CD14-positive monocyte (primary cell): ENCODE measurements around the gene JMJD1C. TPM values are rescaled to one million over a fixed set of nuclear protein-coding genes. Genes with fewer than 3 reads are reported as not detected.

Source experiments
- DNase-seq, 3 donors: peaks; one replicate each; pipeline ENCODE4 v3.0.0-alpha.2; 2011 to 2022
- H2AFZ ChIP-seq: 2 replicates; pipeline ENCODE4 v1.6.0; 2012; ENCODE audit warnings: mild to moderate bottlenecking, low read depth, low read length, inconsistent platforms; ENCODE audit not compliant: insufficient read depth, poor library complexity, severe bottlenecking
- H3K27ac ChIP-seq, 2 donors: 1 replicate in 1 of 2; 2 replicates in 1 of 2; pipeline ENCODE4 v1.5.1; 2012 to 2013; ENCODE audit warnings: low read length in 2 of 2, control low read depth in 1 of 2, inconsistent platforms in 1 of 2, low read depth in 1 of 2, mild to moderate bottlenecking in 1 of 2
- H3K27me3 ChIP-seq, 2 donors: one replicate each; pipeline versions ENCODE4 v1.6.0 to v1.6.1; 2011 to 2013; ENCODE audit warnings: low read length in 2 of 2; ENCODE audit not compliant: control insufficient read depth in 2 of 2, insufficient read depth in 2 of 2
- H3K36me3 ChIP-seq, 2 donors: replicated peaks in 1 of 2; 1 replicate in 1 of 2; 2 replicates in 1 of 2; pipeline versions ENCODE4 v1.5.1 to v1.6.1; 2012 to 2013; ENCODE audit warnings: low read length in 2 of 2, control low read depth in 1 of 2, inconsistent platforms in 1 of 2, mild to moderate bottlenecking in 1 of 2; ENCODE audit not compliant: insufficient read depth in 2 of 2, control insufficient read depth in 1 of 2
- H3K4me1 ChIP-seq, 2 donors: 1 replicate in 1 of 2; 2 replicates in 1 of 2; pipeline versions ENCODE4 v1.5.1 to v1.6.1; 2012 to 2013; ENCODE audit warnings: low read length in 2 of 2, control low read depth in 1 of 2, inconsistent platforms in 1 of 2, mild to moderate bottlenecking in 1 of 2, moderate library complexity in 1 of 2; ENCODE audit not compliant: insufficient read depth in 2 of 2, control insufficient read depth in 1 of 2
- H3K4me2 ChIP-seq: replicated peaks from 2 replicates; pipeline ENCODE3; 2012; ENCODE audit warnings: low read length, moderate library complexity, mild to moderate bottlenecking; ENCODE audit not compliant: poor library complexity, severe bottlenecking; ENCODE audit errors: extremely low read depth
- H3K4me3 ChIP-seq, 3 experiments: fragments of 200-600 bp in 1 of 3; sonication (generic) in 1 of 3; replicated peaks in 1 of 3; 1 replicate in 2 of 3; 2 replicates in 1 of 3; pipeline ENCODE4 v1.5.1; 2011 to 2013; ENCODE audit warnings: low read length in 3 of 3, mild to moderate bottlenecking in 3 of 3, control low read depth in 2 of 3, low read depth in 2 of 3, inconsistent platforms in 1 of 3, moderate library complexity in 1 of 3
- H3K79me2 ChIP-seq: 2 replicates; pipeline ENCODE4 v1.6.0; 2012; ENCODE audit warnings: mild to moderate bottlenecking, control low read depth, inconsistent platforms, low read length, moderate library complexity; ENCODE audit not compliant: insufficient read depth
- H3K9ac ChIP-seq: 2 replicates; pipeline ENCODE4 v1.6.0; 2017; ENCODE audit warnings: low read length, mild to moderate bottlenecking; ENCODE audit not compliant: insufficient read depth, poor library complexity, severe bottlenecking
- H3K9me3 ChIP-seq, 2 donors: replicated peaks in 1 of 2; 1 replicate in 1 of 2; 2 replicates in 1 of 2; pipeline versions ENCODE4 v1.5.1 to v1.6.1; 2012 to 2013; ENCODE audit warnings: low read length in 2 of 2, control low read depth in 1 of 2; ENCODE audit not compliant: control insufficient read depth in 1 of 2, insufficient read depth in 1 of 2
- H4K20me1 ChIP-seq: 2 replicates; pipeline ENCODE4 v1.6.0; 2012; ENCODE audit warnings: mild to moderate bottlenecking, low read length, control low read depth, moderate library complexity; ENCODE audit not compliant: insufficient read depth
- H3K27ac Mint-ChIP-seq, 7 donors: one replicate each; pipeline ENCODE4 v1.8.0; 2020; ENCODE audit warnings: mild to moderate bottlenecking in 7 of 7, mixed read lengths in 7 of 7, moderate library complexity in 6 of 7, inconsistent platforms in 2 of 7
- H3K27me3 Mint-ChIP-seq, 3 donors: one replicate each; pipeline ENCODE4 v1.8.0; 2021 to 2022; ENCODE audit warnings: low read depth in 3 of 3, mild to moderate bottlenecking in 3 of 3, mixed read lengths in 3 of 3, moderate library complexity in 3 of 3, inconsistent platforms in 1 of 3
- H3K36me3 Mint-ChIP-seq, 2 donors: one replicate each; pipeline ENCODE4 v1.8.0; 2020; ENCODE audit warnings: mixed read lengths in 2 of 2, inconsistent platforms in 1 of 2, mild to moderate bottlenecking in 1 of 2
- H3K4me1 Mint-ChIP-seq: one replicate; pipeline ENCODE4 v1.8.0; 2020; ENCODE audit warnings: mild to moderate bottlenecking, mixed read lengths
- H3K4me3 Mint-ChIP-seq, 2 donors: one replicate each; pipeline ENCODE4 v1.8.0; 2020; ENCODE audit warnings: mild to moderate bottlenecking in 2 of 2, mixed read lengths in 2 of 2, moderate library complexity in 1 of 2
- H3K9me3 Mint-ChIP-seq, 7 donors: one replicate each; pipeline ENCODE4 v1.8.0; 2020 to 2022; ENCODE audit warnings: mixed read lengths in 7 of 7, mild to moderate bottlenecking in 6 of 7, moderate library complexity in 6 of 7, inconsistent platforms in 2 of 7
- CTCF ChIP-seq: fragments of 200-600 bp; IDR thresholded peaks from one replicate; pipeline ENCODE4 v1.8.0; 2022; ENCODE audit warnings: antibody characterized with exemption, mild to moderate bottlenecking
- WGBS: methylation state at CpG from one replicate; pipeline ENCODE4 v1.1.5; 2013; ENCODE audit warnings: missing lambda C conversion rate; ENCODE audit not compliant: insufficient coverage; 5-methylcytosine and 5-hydroxymethylcytosine counted together
- intact Hi-C, 2 donors: fragments of 100-400 bp; cut with micrococcal nuclease; formaldehyde crosslinking; loops; one replicate each; pipeline versions ENCODE4 v1.15.0 to v1.15.1; 2023
- polyA plus RNA-seq, 3 donors: library from polyadenylated mRNA; depleted of rRNA in 1 of 3; unstranded in 2 of 3; stranded (reverse) in 1 of 3; fragments of 300-500 nt in 2 of 3; fragments of >200 nt in 1 of 3; fragmentation: Illumina TruSeq in 2 of 3; gene quantifications; 1 replicate in 2 of 3; 2 replicates in 1 of 3; pipeline ENCODE4 v1.2.3, GENCODE V29; 2012 to 2021

The JMJD1C gene
- polyA plus RNA-seq, 3 donors = 27.8 to 84.8 (median 46.5) TPM

- intact Hi-C loops = no loop called here
- peaks cover 83% of the 10 kb centered on the region for H3K79me2 ChIP-seq
- DNase-seq = peak in 2 of 3 donors; percentile 50 to 63
These were observed 248.6 kb downstream of the JMJD1C start for GRCh38 chr10:63217120-63217605.

GRCh38 chr10:63214571-63214970 is 251.2 kb downstream of the JMJD1C start:
- no CpG with 5 or more reads among the region's 2 CpGs for WGBS
- peaks cover 83% of the 10 kb centered on the region for H3K79me2 ChIP-seq
- peak overlapping the region in 1 of 2 donors; percentile 49 for H3K27ac ChIP-seq
- no peaks in the 10 kb centered on the region for H3K27me3 ChIP-seq
- H3K4me1 ChIP-seq = peaks cover 19 to 42% of the 10 kb centered on the region in 2 donors
- H3K4me2 ChIP-seq = peak overlapping the region; percentile 29
- no peaks in the 10 kb centered on the region for H3K9me3 ChIP-seq
- Mint-ChIP-seq H3K4me3 (no peak overlapping the region), H3K9me3 (peaks cover 0 to 5% (median 2%) of the 10 kb centered on the region in 7 donors), H3K27ac (peak overlapping the region; percentile 8 to 82 (median 60)), H3K4me1 (peaks cover 46% of the 10 kb centered on the region), H3K36me3 (peaks cover 63 to 67% of the 10 kb centered on the region in 2 donors), H3K27me3 (no peaks in the 10 kb centered on the region)
- peak in 2 of 3 donors; percentile 48 to 57 for DNase-seq
- no peak overlapping the region for H2AFZ ChIP-seq
- intact Hi-C loops = no loop called here
- H4K20me1 ChIP-seq = peaks cover 99% of the 10 kb centered on the region
- H3K9ac ChIP-seq = no peak overlapping the region
- H3K36me3 ChIP-seq = peaks cover 48 to 76% of the 10 kb centered on the region in 2 donors
- TF ChIP-seq CTCF = no peak
- H3K4me3 ChIP-seq = no peak overlapping the region

More at GRCh38 chr10:63217120-63217605, 248.6 kb downstream of the JMJD1C start:
- Histone ChIP-seq H3K4me1 (peaks cover 26 to 45% of the 10 kb centered on the region in 2 donors), H3K4me3 (no peak overlapping the region), H3K27ac (peak overlapping the region in 1 of 2 donors; percentile 12), H3K27me3 (no peaks in the 10 kb centered on the region), H3K9me3 (no peaks in the 10 kb centered on the region), H4K20me1 (peaks cover 99% of the 10 kb centered on the region), H3K36me3 (peaks cover 36 to 51% of the 10 kb centered on the region in 2 donors), H3K9ac (no peak overlapping the region), H2AFZ (no peak overlapping the region), H3K4me2 (peak overlapping the region; percentile 22)
- no peaks in the 10 kb centered on the region for H3K27me3 Mint-ChIP-seq
- no peak overlapping the region for H3K4me3 Mint-ChIP-seq
- TF ChIP-seq CTCF = peak; percentile 73
- H3K9me3 Mint-ChIP-seq = no peaks in the 10 kb centered on the region
- peaks cover 46 to 56% of the 10 kb centered on the region in 2 donors for H3K36me3 Mint-ChIP-seq
- peaks cover 53% of the 10 kb centered on the region for H3K4me1 Mint-ChIP-seq
- WGBS = no CpG with 5 or more reads among the region's 3 CpGs
- H3K27ac Mint-ChIP-seq = peak overlapping the region in 3 of 7 donors; percentile 15 to 57 (median 32)
